SU-DHL-6 (cell line): ENCODE measurements around the gene FBXO47.

Experiments
- H2AFZ ChIP-seq: fragments of 200-600 bp; sonication (generic); 2 replicates; pipeline ENCODE4 v1.6.1; 2014; ENCODE audit warnings: low read depth, mild to moderate bottlenecking, moderate library complexity, mixed read lengths, antibody characterized with exemption, low read length; ENCODE audit not compliant: severe bottlenecking
- H3F3A ChIP-seq: fragments of 200-600 bp; shearing (Covaris generic); 2 replicates; pipeline ENCODE4 v1.6.0; 2016; ENCODE audit warnings: antibody characterized with exemption, mild to moderate bottlenecking; ENCODE audit not compliant: insufficient read depth
- H3K27ac ChIP-seq: fragments of 200-600 bp; sonication (generic); 2 replicates; pipeline ENCODE4 v1.5.1; 2016; ENCODE audit warnings: low read depth, mild to moderate bottlenecking, low read length, moderate library complexity, mixed read lengths
- H3K27me3 ChIP-seq: fragments of 200-600 bp; sonication (generic), shearing (Covaris generic); 2 replicates; pipeline ENCODE4 v1.6.0; 2014; ENCODE audit warnings: mild to moderate bottlenecking, low read length
- H3K36me3 ChIP-seq: fragments of 200-600 bp; sonication (generic); 2 replicates; pipeline ENCODE4 v1.6.1; 2014; ENCODE audit warnings: mild to moderate bottlenecking, low read length, mixed read lengths
- H3K4me2 ChIP-seq: fragments of 300-600, 200-600 bp; shearing (Covaris generic), sonication (generic); 2 replicates; pipeline ENCODE4 v1.6.0; 2014; ENCODE audit warnings: low read length, low read depth, mild to moderate bottlenecking; ENCODE audit not compliant: poor library complexity, severe bottlenecking
- H3K4me3 ChIP-seq: fragments of 200-600 bp; sonication (generic); 2 replicates; pipeline ENCODE4 v1.5.1; 2014; ENCODE audit warnings: antibody characterized with exemption, low read length, mild to moderate bottlenecking, mixed read lengths; ENCODE audit not compliant: insufficient read depth, poor library complexity, severe bottlenecking
- H3K79me2 ChIP-seq: fragments of 200-600 bp; sonication (generic); 2 replicates; pipeline ENCODE4 v1.6.1; 2014; ENCODE audit warnings: mild to moderate bottlenecking, low read length, moderate library complexity; ENCODE audit not compliant: insufficient read depth
- H3K9ac ChIP-seq: fragments of 200-600 bp; sonication (generic); 2 replicates; pipeline ENCODE4 v1.7.0; 2014; ENCODE audit warnings: mild to moderate bottlenecking, low read length
- H3K9me2 ChIP-seq: fragments of 200-600 bp; sonication (generic); replicated peaks from 2 replicates; pipeline ENCODE4 v1.6.1; 2014; ENCODE audit warnings: low read length; ENCODE audit not compliant: insufficient read depth
- H3K9me3 ChIP-seq: fragments of 200-600 bp; sonication (generic); 2 replicates; pipeline ENCODE4 v1.6.1; 2014; ENCODE audit warnings: low read length, mixed read lengths; ENCODE audit not compliant: insufficient read depth
- H4K20me1 ChIP-seq: fragments of 200-600 bp; sonication (generic); 2 replicates; pipeline ENCODE4 v1.6.1; 2014; ENCODE audit warnings: low read depth, mild to moderate bottlenecking, antibody characterized with exemption, low read length, moderate library complexity, mixed read lengths
- EZH2phosphoT487 ChIP-seq: fragments of 200-600 bp; sonication (generic), shearing (Covaris generic); conservative IDR thresholded peaks from 2 replicates; pipeline ENCODE4 v1.6.1; 2018; ENCODE audit warnings: mild to moderate bottlenecking, antibody characterized with exemption, low read length, moderate library complexity, mixed read lengths
- TF ChIP-seq, protein P1 (sequence below): fragments of 200-600 bp; sonication (generic); IDR thresholded peaks from one replicate; pipeline ENCODE4 v1.5.1; 2017; ENCODE audit warnings: antibody characterized with exemption, mild to moderate bottlenecking, low read length, moderate library complexity; ENCODE audit not compliant: insufficient read depth, poor library complexity, severe bottlenecking

FBXO47 gene

DNA sequence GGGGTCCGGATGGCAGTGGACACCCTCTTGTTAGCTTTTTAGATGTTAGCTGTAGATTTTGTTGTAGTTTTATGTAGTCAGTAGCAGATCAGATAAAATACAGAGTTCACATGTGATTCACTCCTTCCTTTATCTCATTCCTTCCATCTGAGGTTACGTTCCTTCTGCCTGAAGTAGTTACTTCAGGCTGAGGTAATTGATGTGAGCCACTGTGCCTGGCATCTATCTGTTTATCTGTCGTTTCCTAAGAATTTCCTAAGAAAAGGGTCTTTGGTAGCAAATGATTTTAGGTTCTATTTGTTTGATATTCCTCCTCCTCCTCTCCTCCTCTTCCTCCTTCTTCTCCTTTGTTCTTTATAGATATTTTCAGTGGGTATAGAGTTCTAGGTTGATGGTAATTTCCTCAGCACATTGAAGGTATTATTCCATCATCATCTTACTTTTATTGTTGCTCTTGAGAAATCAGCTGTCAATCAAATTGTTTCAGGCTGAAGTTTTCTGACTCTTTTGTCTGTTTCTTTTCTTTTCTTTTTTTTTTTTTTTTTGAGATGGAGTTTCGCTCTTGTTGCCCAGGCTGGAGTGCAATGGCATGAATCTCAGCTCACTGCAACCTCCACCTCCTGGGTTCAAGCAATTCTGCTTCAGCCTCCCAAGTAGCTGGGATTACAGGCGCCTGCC is 29.6 kb upstream of the FBXO47 start:
- Histone ChIP-seq H4K20me1 (no peaks in the 10 kb centered on the region), H3K9me2 (no peaks in the 10 kb centered on the region), H3K9ac (no peak overlapping the region), H3F3A (no peaks in the 10 kb centered on the region), H3K4me3 (no peak overlapping the region), H3K9me3 (peaks cover 14% of the 10 kb centered on the region; the same call in 1 of the 2 replicates), H3K27ac (no peak overlapping the region), H2AFZ (no peak overlapping the region), H3K27me3 (no peaks in the 10 kb centered on the region; the same call in 1 of the 2 replicates), H3K79me2 (no peaks in the 10 kb centered on the region), H3K36me3 (no peaks in the 10 kb centered on the region), H3K4me2 (no peak overlapping the region)
- TF ChIP-seq EZH2phosphoT487 = no peak
- TF ChIP-seq, protein P1, sequence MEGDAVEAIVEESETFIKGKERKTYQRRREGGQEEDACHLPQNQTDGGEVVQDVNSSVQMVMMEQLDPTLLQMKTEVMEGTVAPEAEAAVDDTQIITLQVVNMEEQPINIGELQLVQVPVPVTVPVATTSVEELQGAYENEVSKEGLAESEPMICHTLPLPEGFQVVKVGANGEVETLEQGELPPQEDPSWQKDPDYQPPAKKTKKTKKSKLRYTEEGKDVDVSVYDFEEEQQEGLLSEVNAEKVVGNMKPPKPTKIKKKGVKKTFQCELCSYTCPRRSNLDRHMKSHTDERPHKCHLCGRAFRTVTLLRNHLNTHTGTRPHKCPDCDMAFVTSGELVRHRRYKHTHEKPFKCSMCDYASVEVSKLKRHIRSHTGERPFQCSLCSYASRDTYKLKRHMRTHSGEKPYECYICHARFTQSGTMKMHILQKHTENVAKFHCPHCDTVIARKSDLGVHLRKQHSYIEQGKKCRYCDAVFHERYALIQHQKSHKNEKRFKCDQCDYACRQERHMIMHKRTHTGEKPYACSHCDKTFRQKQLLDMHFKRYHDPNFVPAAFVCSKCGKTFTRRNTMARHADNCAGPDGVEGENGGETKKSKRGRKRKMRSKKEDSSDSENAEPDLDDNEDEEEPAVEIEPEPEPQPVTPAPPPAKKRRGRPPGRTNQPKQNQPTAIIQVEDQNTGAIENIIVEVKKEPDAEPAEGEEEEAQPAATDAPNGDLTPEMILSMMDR = no peak

DNA sequence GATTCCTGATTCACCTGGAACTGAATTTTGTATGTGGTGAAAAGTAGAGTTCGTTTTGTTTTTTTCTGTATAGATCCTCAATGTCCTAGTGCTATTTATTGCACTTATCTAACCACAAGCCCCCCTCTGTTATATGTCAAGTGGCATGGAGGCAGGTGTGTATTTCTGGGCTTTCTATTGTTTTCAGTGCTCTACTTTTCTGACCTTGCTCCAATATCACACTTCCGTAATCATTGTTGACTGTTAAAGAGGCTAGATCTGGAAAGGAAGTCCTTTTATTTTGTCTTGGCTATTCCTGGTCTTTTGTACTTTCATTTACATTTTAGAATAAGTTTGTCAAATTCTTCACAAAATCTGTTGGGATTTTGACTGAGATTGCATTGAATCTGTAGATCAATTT is 26.8 kb upstream of the FBXO47 start:
- Histone ChIP-seq H2AFZ (no peak overlapping the region), H3K9ac (no peak overlapping the region), H3K27me3 (no peaks in the 10 kb centered on the region; the same call in 1 of the 2 replicates), H3K27ac (no peak overlapping the region), H3K9me3 (peaks cover 14% of the 10 kb centered on the region; the same call in 1 of the 2 replicates), H3K36me3 (no peaks in the 10 kb centered on the region), H3K9me2 (no peaks in the 10 kb centered on the region), H4K20me1 (no peaks in the 10 kb centered on the region), H3F3A (no peaks in the 10 kb centered on the region), H3K4me3 (no peak overlapping the region), H3K79me2 (no peaks in the 10 kb centered on the region), H3K4me2 (no peak overlapping the region)
- no peak for TF ChIP-seq EZH2phosphoT487
- TF ChIP-seq, protein P1 = no peak

DNA sequence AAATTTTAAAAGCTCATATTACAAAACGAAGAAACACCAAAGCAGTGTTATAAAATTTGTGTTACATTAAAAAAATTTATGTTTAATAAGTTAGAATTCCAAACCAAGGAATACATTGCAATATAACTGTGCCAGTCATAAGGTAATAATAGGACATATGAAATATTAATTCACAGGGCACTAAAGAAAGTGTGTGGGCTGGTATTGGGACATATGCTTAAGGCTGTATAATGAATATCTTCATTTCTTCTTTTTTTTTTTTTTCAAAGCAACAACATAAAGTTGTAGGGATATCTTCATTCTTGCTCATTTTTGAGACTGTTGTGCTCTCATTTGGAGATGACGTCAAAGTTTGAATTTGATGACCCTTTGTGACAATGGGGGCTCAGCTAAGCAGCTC is 17.5 kb upstream of the FBXO47 start:
- no peaks in the 10 kb centered on the region for H3K36me3 ChIP-seq
- no peak overlapping the region for H3K9ac ChIP-seq
- H3K9me3 ChIP-seq = no peaks in the 10 kb centered on the region
- H4K20me1 ChIP-seq = no peaks in the 10 kb centered on the region
- H2AFZ ChIP-seq = no peak overlapping the region
- H3F3A ChIP-seq = no peaks in the 10 kb centered on the region
- no peak overlapping the region for H3K4me3 ChIP-seq
- no peak overlapping the region for H3K27ac ChIP-seq
- H3K4me2 ChIP-seq = no peak overlapping the region
- no peaks in the 10 kb centered on the region for H3K79me2 ChIP-seq
- no peaks in the 10 kb centered on the region for H3K27me3 ChIP-seq
- no peaks in the 10 kb centered on the region for H3K9me2 ChIP-seq
- TF ChIP-seq, protein P1 = no peak
- no peak for TF ChIP-seq EZH2phosphoT487
